HG03457 (cell line): ENCODE data around the gene RPS8.
"Not testable (repeated sequence)": the region's sequence is repeated elsewhere in the genome, so short reads cannot be mapped to it uniquely, and the experiment has no call there.

Experiments
- ATAC-seq: cut with Tn5 transposase; IDR thresholded peaks from one replicate; pipeline ENCODE4 v1.9.1; 2021; ENCODE audit warnings: moderate number of reproducible peaks; ENCODE audit not compliant: unreplicated experiment

RPS8 gene

GRCh38 chr1:44819196-44819607 lies 43.9 kb downstream of the RPS8 start:
- ATAC-seq = peak; percentile 18

- ATAC-seq = peak; percentile 78
Measured at GRCh38 chr1:44819608-44820327, 44.4 kb downstream of the RPS8 start.

GRCh38 chr1:44820328-44821239 lies 45.2 kb downstream of the RPS8 start:
- ATAC-seq = peak; percentile 7

- ATAC-seq = no peak
Measured at GRCh38 chr1:44821240-44821715, 45.9 kb downstream of the RPS8 start.

GRCh38 chr1:44822131-44822701 lies 46.9 kb downstream of the RPS8 start:
- no peak for ATAC-seq

- no peak for ATAC-seq
Measured at GRCh38 chr1:44822981-44823451, 47.7 kb downstream of the RPS8 start.

- not testable (repeated sequence) for ATAC-seq
Measured at GRCh38 chr1:44824392-44824791, 49.1 kb downstream of the RPS8 start.

GRCh38 chr1:44826375-44827196 lies 51.2 kb downstream of the RPS8 start:
- no peak for ATAC-seq

GRCh38 chr1:44827197-44828002 lies 52.1 kb downstream of the RPS8 start:
- no peak for ATAC-seq

- ATAC-seq = no peak
Measured at GRCh38 chr1:44828003-44828651, 52.8 kb downstream of the RPS8 start.
